Umbilical cord (tissue), 2 donors: ENCODE measurements around the gene FAHD2A. TPM values are rescaled to one million over a fixed set of nuclear protein-coding genes. Genes with fewer than 3 reads are reported as not detected.
"Not testable (repeated sequence)": the region's sequence is repeated elsewhere in the genome, so short reads cannot be mapped to it uniquely, and the experiment has no call there.

ENCODE experiments used
- DNase-seq: peaks from one replicate; pipeline ENCODE4 v3.0.0-alpha.2; 2015; ENCODE audit warnings: low spot score
- total RNA-seq: library from RNA; depleted of rRNA; stranded (reverse); fragments of >200 nt; gene quantifications from one replicate; pipeline ENCODE4 v1.2.3, GENCODE V29; 2014; ENCODE audit warnings: low replicate concordance; ENCODE audit not compliant: insufficient read depth

FAHD2A gene
- total RNA-seq, 1 donor from 2014 or later, result 16.9 TPM

DNA sequence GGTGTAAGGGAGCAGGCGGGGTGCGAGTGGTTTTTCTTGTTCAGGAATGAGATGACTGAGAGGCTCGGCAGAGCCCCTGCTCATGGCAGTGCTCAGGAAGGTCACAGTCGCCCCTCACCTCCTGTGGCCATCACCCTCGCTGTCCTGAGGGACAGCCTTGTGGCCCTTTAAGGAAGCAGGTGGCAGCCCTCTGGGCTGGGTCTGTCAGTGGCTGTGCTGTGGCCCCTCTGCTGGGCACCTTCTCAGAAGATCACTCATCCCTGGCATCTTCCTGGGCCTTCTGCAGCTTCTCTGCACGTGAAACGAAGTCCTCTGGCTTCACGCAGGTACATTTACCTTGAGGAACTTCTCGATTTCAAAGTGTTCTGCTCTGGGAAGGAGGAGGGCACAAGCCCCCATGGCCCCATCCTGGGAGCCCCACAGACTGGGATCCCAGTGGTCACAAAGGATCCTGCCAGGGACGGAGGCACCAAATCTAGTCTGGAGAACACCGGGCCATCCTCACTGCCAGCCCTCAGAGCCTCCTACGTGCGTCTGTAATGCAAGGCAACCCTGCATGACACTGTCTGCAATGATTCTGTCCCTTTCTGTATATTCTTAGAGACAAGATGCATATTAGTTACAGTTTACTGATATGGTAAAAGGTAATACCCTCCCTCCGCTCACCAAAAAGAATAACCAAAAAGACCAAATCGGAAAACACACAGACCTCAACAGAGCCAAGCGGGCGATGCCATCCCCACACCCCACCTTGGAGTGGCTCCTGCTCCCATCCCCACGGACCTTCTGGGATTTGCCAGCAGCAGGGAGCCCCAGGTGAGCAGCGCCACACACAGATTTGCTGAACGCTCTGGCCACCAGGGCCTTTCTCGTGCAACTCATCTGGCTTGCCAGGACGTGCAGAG, 25.9 kb upstream of the FAHD2A start:
- DNase-seq, result no peak

DNA sequence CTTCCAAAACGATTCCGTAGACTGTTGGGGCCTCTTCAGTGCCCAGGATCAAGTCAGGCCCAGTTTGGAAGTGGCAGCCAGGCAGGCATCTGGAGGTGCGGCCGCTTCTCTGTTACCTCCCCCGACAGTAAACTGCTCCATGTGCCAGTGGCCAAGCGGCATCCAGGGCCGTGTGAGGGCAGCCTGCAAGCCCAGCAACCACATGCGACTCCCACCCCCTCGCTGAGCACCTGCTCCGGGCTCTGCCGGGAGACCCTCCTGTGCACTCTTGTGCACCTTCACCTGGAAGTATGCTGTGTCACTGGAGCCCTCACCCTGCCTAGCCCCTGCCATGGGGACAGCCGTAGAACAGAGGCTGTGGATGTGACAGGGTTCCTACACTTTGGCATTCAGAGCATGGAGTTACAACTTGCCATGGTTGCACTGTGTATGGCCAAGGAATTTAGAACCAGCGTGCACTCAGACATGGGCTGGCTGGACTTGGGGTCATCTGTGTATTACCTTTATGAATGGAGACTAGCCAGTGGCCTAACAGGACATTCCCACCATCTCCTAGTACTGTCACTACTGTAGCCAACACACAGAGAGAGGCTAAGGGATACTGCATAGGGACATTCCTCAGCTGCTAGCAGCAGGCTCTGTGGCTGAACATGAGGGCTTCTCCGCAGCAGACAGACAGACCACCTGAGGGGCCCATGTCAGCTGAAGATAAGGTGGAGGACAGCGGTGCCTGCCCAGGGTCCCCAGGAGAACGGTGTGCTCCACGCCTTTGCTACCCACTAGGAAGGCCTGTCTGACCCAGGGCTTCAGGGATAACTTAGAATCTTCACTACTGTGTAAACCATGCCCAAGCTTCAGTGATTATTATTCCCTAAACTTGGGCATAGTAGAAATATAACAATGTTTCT, 25.0 kb upstream of the FAHD2A start:
- DNase-seq, result no peak

DNA sequence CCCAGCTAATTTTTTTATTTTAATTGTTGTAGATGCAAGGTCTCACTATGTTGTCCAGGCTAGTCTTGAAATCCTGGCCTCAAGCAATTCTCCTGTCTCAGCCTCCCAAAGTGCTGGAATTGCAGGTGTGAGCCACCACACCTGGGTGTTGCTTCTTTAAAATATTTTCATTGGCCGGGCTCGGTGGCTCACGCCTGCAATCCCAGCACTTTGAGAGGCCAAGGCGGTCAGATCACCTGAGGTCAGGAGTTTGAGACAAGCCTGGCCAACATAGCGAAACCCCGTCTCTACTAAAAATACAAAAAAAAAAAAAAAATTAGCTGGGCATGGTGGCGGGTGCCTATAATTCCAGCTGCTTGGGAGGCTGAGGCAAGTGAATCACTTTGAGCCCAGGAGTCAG, 24.2 kb upstream of the FAHD2A start:
- DNase-seq, result not testable (repeated sequence)

DNA sequence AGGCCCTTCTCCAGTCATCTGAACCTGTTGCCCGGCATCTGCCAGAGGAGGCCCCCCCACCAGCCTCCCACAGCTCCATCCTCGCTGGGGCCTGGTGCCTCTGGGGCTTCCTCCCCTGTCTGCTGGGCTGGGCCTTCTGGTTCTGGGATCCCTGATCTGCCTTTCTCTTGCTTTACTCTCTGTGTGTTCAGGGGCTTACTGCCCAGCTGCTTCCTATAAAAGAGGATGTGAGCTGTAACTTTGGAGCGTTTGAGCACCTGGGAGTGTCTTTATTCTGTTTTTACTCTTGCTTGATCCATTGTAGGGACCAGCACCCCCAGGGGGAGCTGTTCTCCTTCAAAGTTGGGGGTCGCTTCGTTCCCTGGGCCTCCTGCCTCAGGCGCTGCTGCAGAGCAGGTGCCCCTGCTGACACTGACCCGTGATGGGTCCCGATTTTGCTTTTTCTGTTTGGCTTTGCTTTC, 23.1 kb upstream of the FAHD2A start:
- no peak for DNase-seq

DNA sequence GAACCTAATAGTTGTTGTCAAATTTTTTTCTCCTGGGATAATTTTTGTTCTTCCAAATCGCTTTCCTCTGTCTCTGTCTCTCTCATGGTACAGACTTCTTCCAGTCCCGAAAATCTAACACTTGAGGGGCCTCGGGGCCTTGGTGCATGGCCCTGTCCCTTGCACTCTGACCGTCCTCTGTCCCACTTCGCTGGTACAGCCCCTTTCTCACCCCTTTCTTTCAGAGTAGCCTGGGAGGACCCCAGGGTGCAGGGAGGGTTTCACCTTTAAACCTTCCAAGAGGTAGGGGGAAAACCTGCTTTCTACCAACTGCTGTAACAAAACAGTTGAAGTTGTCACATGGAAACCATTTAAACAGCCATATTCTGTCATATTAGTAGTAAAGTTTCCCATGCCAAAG, 22.2 kb upstream of the FAHD2A start:
- DNase-seq, result no peak

DNA sequence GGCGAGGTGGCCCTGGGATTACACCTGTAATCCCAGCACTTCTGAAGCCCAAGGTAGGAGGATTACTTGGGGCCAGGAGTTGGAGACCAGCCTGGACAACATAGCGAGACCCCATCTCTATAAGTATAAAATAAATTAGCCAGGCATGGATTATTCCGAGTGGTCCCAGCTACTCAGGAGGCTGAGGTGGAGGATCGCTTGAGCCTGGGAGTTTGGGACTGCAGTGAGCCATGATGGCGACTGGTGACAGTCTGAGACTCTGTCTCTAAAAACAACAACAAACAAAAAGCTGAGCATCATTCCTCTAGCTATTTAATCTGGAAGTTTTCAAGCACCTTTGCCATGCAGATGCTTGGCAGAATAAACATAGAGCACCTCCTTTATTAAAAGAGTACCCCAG, 21.8 kb upstream of the FAHD2A start:
- no peak for DNase-seq

DNA sequence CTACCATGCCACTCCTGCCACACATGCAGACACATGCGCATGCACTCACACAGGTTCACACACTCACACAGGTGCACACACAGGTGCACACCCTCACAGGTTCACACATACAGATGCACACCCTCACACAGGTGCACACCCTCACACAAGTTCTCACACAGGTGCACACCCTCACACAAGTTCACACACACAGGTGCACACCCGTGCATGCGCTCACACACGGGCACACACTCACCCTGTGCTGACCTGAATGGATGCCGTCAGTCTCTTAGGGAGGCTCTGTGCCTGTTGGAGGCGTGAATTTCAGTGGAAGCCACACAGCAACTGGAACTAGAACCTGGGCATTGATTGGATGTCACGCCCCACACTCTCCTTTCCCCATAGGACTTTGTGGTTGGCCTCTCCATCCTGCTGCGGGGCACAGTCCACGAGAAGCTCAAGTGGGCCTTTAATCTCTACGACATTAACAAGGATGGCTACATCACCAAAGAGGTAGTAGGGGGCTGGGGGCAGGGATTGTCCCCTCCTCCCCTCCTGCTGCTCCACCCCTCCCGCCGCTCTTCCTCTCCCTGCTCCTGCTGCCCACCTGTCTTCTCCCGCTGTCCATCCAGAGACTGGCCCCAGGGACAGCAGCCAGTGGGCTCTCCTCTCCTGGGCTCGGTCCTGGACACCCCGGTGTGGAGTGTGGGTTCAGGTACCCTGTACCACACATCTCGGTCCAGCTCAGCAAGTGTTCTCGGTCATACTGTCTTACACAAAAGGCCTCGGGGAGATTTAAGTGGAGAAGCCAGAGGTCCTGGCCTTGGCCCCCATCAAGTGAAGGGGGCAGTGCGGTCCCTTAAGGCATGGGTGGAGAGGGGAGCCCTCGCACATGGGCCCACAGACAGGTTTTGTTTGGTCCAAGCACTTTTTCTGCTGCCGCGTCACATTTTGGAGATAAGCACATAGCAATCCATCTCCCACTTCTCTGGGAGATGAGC, 21.0 kb upstream of the FAHD2A start:
- no peak for DNase-seq

DNA sequence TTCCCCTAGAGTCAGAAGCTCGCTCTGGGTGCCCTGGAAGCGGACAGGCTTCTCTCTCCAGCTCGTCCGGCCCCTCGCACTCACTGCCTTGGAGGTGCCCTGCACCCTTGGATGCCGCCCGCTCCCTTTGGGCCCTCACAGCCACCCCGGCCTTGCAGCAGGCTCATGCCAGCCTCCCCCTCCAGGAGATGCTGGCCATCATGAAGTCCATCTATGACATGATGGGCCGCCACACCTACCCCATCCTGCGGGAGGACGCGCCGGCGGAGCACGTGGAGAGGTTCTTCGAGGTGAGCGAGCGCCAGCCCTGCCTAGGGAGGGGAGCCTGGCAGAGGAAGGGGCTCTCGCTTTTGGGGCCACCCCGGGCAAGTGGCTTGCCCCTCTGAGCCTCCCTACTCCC, 20.3 kb upstream of the FAHD2A start:
- no peak for DNase-seq

DNA sequence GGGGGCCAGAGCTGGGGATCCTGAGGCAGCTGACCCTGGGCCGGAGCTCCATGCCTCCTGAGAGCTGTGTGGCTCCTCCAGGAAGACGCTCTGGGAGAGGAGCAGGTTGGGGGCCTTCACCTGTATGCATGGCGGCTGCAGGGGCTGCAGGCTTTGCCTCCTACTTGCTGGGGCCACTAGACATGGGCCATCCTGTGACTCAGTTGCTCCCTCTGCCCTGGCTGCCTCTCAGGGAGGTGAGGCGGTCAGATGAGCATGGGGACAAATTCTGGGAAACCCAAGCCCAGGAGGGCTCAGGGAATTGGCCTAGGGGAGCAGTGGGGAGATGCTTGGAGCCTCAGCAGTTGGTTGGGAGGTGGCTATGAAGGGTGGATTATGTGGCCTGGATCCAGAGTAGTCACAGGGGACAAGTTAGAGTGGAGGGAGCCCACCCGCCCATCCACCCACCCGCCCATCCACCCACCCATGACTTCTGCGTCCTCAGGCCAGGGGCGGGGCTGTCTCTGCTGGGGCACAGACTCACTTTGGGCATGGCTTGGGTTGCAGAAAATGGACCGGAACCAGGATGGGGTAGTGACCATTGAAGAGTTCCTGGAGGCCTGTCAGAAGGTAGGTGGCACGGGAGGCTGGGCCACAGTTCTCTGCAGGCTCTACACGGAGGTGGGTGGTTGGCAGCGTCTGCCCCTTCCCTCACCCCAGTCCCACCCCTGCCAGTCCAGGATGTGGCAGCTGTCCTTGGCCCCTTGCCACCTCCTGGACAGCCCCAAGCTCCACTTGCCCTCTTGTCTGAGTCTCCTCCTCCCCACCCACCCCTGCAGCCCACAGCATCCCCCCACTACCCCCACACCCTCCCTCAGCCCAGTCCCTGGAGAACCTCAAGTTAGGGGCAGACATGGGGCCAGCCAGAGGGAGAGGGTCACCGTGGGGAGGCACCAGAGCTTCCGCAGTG, 19.5 kb upstream of the FAHD2A start:
- DNase-seq, result no peak

DNA sequence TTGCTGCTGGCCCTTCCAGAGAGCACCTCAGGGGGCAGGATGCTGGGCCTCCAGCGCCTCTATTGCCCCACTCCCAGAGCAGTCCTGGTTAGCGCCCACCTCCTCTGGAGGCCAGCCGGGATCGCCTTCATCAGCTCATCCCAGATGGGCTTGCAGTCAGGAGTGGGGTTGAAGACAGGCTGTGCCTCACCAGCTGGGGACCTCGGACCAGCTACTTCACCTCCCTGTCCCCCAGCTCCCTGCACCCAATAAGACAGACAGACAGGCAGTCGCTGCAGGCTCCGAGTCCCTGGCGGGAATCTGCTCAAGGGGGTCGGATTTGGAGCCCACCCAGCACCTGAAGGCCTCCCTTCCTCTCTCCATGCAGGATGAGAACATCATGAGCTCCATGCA, 18.9 kb upstream of the FAHD2A start:
- DNase-seq, result no peak

DNA sequence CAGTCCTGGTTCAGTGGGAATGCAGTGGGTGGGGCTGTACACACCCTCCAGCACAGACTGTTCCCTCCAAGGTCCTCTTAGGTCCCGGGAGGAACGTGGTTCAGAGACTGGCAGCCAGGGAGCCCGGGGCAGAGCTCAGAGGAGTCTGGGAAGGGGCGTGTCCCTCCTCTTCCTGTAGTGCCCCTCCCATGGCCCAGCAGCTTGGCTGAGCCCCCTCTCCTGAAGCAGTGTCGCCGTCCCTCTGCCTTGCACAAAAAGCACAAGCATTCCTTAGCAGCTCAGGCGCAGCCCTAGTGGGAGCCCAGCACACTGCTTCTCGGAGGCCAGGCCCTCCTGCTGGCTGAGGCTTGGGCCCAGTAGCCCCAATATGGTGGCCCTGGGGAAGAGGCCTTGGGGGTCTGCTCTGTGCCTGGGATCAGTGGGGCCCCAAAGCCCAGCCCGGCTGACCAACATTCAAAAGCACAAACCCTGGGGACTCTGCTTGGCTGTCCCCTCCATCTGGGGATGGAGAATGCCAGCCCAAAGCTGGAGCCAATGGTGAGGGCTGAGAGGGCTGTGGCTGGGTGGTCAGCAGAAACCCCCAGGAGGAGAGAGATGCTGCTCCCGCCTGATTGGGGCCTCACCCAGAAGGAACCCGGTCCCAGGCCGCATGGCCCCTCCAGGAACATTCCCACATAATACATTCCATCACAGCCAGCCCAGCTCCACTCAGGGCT, 17.5 kb upstream of the FAHD2A start:
- DNase-seq, result peak; percentile 22

DNA sequence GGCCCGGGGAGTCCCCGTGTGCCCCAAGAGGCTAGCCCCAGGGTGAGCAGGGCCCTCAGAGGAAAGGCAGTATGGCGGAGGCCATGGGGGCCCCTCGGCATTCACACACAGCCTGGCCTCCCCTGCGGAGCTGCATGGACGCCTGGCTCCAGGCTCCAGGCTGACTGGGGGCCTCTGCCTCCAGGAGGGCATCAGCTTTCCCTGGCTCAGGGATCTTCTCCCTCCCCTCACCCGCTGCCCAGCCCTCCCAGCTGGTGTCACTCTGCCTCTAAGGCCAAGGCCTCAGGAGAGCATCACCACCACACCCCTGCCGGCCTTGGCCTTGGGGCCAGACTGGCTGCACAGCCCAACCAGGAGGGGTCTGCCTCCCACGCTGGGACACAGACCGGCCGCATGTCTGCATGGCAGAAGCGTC, 16.9 kb upstream of the FAHD2A start:
- no peak for DNase-seq

DNA sequence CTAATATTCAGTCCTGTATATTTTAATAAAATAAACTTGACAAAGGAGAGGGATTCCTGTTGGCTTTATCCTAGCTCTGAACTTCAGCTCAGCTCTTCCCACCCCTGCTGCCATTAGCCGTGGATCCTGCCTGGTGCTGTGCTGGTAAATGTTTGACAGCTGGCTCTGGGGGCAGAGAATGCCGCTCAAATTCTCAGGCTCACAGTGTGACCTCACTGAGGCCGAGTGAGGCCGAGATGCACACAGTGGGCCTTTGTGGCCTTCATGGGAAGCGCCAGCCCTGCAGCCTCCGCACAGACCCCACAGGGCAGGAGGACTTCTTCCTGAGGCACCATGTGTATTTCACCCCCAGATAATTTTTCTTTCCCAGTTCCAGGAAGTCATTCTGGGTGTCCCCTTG, 16.5 kb upstream of the FAHD2A start:
- no peak for DNase-seq

DNA sequence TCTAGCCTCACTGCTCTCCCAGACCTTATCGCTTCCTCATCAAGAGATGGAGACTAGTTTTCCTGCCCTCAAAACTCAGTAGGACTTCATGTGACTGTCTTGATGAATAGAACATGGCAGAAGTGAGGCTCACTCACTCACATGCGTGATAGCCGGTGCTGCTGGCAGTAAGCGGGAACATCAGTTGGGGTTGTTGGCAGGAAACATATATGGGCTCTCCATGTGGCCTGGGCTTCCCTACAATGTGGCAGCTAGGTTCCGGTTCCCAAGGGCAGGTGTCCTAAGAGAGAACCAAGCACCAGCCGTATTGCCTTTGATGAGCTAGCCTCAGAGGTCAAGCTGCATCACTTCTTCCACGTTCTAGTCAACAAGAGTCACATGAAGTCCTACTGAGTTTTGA, 15.2 kb upstream of the FAHD2A start:
- no peak for DNase-seq

DNA sequence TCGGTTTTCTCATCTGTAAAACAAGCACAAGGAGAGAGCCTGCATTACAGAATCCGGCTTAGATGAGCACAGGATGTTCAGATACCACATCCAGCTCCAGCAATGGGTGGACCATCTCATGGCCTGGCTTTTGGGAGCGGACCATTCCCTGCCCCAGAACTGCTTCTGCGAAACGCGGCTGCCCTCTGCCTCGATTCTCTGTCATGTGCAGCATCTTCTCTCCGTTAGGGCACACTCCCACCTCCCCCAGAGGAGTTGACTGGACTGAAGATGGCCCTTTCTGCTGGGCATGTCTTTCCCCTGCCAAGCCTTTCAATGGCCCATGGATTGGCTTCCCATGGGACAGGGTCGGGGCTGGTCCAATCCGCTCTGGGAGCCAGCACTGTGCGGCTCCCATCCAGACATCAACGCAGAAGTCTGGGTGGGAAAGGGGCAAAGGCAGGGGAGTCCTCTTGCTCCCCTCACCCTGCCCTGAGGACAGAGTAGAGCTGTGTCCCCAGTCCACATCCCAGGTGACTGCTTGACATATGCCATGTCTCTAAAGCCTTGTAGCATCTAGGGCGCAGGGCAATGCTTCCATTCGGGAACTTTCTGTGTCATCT, 14.3 kb upstream of the FAHD2A start:
- DNase-seq, result no peak

DNA sequence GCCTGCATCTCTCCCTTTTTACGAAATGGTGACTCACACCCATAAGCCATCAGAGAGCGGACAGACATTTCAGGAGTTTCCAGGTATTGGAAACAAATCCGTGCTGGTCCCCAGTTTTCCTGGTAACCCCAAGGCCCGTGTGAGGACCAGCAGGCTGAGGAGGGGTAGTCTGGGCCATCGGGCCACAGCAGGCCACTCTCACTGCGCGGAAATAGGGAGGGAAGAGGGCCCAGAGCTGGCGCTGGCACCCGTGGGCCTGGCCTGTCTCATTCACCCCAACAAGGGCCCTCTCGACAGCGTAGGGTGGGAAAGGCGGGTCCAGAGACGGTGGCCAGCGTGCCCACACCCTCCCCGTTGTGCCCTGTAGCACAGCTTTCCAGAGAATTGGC, 13.7 kb upstream of the FAHD2A start:
- DNase-seq, result no peak

DNA sequence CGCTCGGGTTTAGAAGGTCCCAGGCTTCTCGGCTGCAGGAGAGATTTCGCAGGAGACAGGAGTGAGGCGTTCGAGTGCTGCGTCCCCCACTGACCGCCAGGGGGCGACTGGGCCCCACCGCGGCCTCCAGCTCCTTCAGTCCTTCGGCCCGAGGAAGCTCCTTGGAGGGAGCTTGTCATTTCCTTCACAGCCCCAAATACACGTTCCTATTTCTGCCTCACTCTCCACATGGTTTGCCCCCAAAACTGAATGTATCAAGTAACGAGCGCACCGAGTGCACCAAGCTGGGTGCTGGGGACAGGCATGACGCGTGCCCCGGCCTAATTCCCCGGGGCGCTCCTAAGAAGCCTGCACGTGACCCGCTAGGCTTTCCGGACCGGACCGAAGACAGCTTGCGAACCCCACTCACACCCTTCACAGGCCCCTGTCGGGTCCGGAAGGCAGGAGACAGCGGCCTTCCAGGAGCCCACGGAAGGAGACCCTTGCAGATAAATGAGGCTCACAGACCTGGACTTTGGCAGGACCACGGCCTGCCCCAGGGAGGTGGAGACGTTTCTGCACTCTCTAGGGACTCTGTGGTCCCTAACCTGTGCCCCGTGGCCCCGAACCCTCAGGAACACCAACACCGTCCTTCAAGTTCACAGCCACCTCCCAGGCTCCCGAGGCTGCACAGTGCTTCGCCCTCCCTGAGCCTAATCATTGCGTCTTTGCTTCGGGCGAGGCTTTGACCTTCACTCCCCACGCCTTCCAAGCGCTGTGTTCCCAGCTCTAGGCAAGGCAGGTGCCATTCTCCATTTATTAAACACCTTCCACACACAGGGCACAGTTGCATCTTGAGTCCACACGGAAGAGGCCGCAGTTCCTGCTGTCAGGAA, 13.0 kb upstream of the FAHD2A start:
- peak; percentile 55 for DNase-seq

DNA sequence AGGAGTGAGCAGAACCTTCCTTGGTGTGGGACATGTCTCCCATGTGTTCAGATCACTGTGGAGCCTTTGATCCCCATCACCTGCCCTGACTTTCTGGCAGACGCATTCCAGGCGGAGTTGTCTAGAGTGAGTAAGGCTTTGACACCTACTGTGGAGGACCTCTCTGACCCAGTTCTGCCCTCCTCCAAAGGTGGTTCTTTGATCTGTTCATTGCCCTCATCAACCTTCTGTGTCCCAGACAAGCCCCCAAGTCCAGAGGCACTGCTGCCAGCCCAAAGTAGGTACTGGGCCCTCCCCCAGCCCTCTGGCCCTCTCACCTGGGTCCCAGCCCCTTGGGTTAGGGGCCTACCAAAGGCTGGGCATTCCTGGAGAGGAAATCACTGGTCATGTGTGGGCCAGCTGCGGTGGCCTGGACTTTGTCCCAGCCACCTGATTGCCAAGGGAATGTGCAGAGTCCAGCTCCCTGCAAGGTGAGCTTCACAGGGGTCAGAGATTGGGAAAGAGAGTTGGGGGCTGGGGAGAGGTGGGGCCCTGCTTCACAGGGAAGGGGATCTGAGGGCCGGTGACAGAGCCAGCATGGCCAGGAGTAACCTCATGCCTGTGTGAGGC, 12.1 kb upstream of the FAHD2A start:
- DNase-seq, result no peak
